HepG2 (cell line): Measurements from ENCODE around the gene INTS15. TPM values are rescaled to one million over a fixed set of nuclear protein-coding genes. Genes with fewer than 3 reads are reported as not detected.

Source experiments
- ATAC-seq: fragments of 200-7000 bp; cut with Tn5 transposase; 3 replicates; pipeline ENCODE4 v1.9.1; 2020; ENCODE audit warnings: mild to moderate bottlenecking, moderate library complexity
- BruUV-seq: library from RNA; stranded (reverse); fragments of 400-500 nt; replicated peaks from 2 replicates; lab custom pipeline; 2021; lab: Mats Ljungman, UMichigan
- CTCF ChIA-PET: fragments of 300-600 bp; formaldehyde crosslinking; extraction: SDS; loops from one replicate; lab custom pipeline; 2021; ENCODE audit warnings: low total read pairs, inconsistent platforms, low intra/inter-chr PET ratio; lab: Yijun Ruan, JAX
- POLR2A ChIA-PET: fragments of 350-600 bp; sonication (Branson Sonifier 250); formaldehyde crosslinking; loops from one replicate; lab custom pipeline; 2020; ENCODE audit warnings: antibody characterized with exemption, inconsistent platforms; lab: Yijun Ruan, JAX
- DNase-seq: peaks from one replicate; pipeline ENCODE4 v3.0.0-alpha.2; 2015; ENCODE audit warnings: low spot score
- FAIRE-seq: peaks from 3 replicates; lab custom pipeline; 2011; peaks lifted over from hg19 to GRCh38; lab: Jason Lieb, UNC
- H2AFZ ChIP-seq: one replicate; pipeline ENCODE4 v1.6.1; 2011; ENCODE audit warnings: low read length, inconsistent platforms
- H3K27ac ChIP-seq: fragments of 300-600 bp; 3 replicates; pipeline ENCODE4 v1.8.0; 2011; ENCODE audit warnings: mixed run types, mild to moderate bottlenecking, mixed read lengths, low read length, inconsistent platforms; ENCODE audit not compliant: insufficient read depth; ENCODE audit errors: extremely low read length
- H3K27me3 ChIP-seq, 2 experiments: fragments of 200-600 bp in 1 of 2; 2 replicates in 1 of 2; 3 replicates in 1 of 2; pipeline versions ENCODE4 v1.6.0 to v1.8.0; 2011; ENCODE audit warnings: low read length in 2 of 2, mild to moderate bottlenecking in 2 of 2, moderate library complexity in 2 of 2, inconsistent platforms in 1 of 2; ENCODE audit not compliant: insufficient read depth in 2 of 2, control insufficient read depth in 1 of 2
- H3K36me3 ChIP-seq, 2 experiments: fragments of 200-600 bp in 1 of 2; replicated peaks in 1 of 2; 2 replicates in 1 of 2; 3 replicates in 1 of 2; pipeline versions ENCODE4 v1.5.1 to v1.8.0; 2011; ENCODE audit warnings: low read length in 2 of 2, inconsistent platforms in 1 of 2; ENCODE audit not compliant: insufficient read depth in 2 of 2, control insufficient read depth in 1 of 2
- H3K4me1 ChIP-seq: 2 replicates; pipeline ENCODE4 v1.5.1; 2012; ENCODE audit warnings: low read length, inconsistent platforms; ENCODE audit not compliant: insufficient read depth
- H3K4me2 ChIP-seq: 2 replicates; pipeline ENCODE4 v1.6.0; 2011; ENCODE audit warnings: low read depth, low read length, inconsistent platforms
- H3K4me3 ChIP-seq, 3 experiments: fragments of 200-600 bp in 1 of 3; sonication (generic), shearing (Covaris generic) in 1 of 3; replicated peaks in 1 of 3; 2 replicates each; pipeline ENCODE4 v1.5.1; 2011 to 2016; ENCODE audit warnings: low read length in 3 of 3, inconsistent platforms in 2 of 3, low read depth in 2 of 3, mild to moderate bottlenecking in 2 of 3, control low read depth in 1 of 3, mixed read lengths in 1 of 3; ENCODE audit not compliant: insufficient read depth in 1 of 3
- H3K79me2 ChIP-seq: one replicate; pipeline ENCODE4 v1.6.1; 2011; ENCODE audit warnings: low read length, inconsistent platforms; ENCODE audit not compliant: insufficient read depth
- H3K9ac ChIP-seq: 2 replicates; pipeline ENCODE4 v1.6.0; 2011; ENCODE audit warnings: mild to moderate bottlenecking, low read depth, low read length, inconsistent platforms; ENCODE audit not compliant: insufficient read depth
- H3K9me3 ChIP-seq: 2 replicates; pipeline ENCODE4 v1.5.1; 2012; ENCODE audit warnings: mild to moderate bottlenecking, low read length
- H4K20me1 ChIP-seq: 2 replicates; pipeline ENCODE4 v1.6.0; 2011; ENCODE audit warnings: inconsistent platforms, mild to moderate bottlenecking, low read length, moderate library complexity; ENCODE audit not compliant: insufficient read depth
- BRD4 ChIP-seq: sonication (generic); formaldehyde crosslinking; IDR thresholded peaks from 2 replicates; pipeline ENCODE4 v1.4.0; 2020; ENCODE audit warnings: missing genetic modification reagents
- CBFB ChIP-seq: sonication (generic); formaldehyde crosslinking; IDR thresholded peaks from 2 replicates; pipeline ENCODE4 v1.4.0; 2020; ENCODE audit warnings: missing genetic modification reagents
- CHD2 ChIP-seq: IDR thresholded peaks from 2 replicates; pipeline ENCODE4 v1.6.1; 2011; ENCODE audit warnings: low read depth, low read length, improper control_type of control experiment
- EP300 ChIP-seq, 3 experiments: sonication (generic) in 1 of 3; formaldehyde crosslinking in 1 of 3; IDR thresholded peaks; 2 replicates each; pipeline versions ENCODE4 v1.5.1 to v1.6.1; 2011 to 2020; ENCODE audit warnings: low read depth in 2 of 3, low read length in 2 of 3, borderline replicate concordance in 1 of 3, improper control_type of control experiment in 1 of 3, mild to moderate bottlenecking in 1 of 3, missing genetic modification reagents in 1 of 3, moderate library complexity in 1 of 3
- FOXA3 ChIP-seq: IDR thresholded peaks from 2 replicates; pipeline ENCODE4 v1.6.1; 2016; ENCODE audit warnings: missing genetic modification reagents, missing compliant biosample characterization
- GATAD2A ChIP-seq: IDR thresholded peaks from 2 replicates; pipeline ENCODE4 v1.6.1; 2016
- HMG20A ChIP-seq: IDR thresholded peaks from 2 replicates; pipeline ENCODE4 v1.6.1; 2016; ENCODE audit warnings: borderline replicate concordance
- HMGXB4 ChIP-seq, 2 experiments: sonication (generic) in 1 of 2; formaldehyde crosslinking in 1 of 2; IDR thresholded peaks; 2 replicates each; pipeline versions ENCODE4 v1.4.0 to v1.6.1; 2018 to 2020; ENCODE audit warnings: missing genetic modification reagents in 2 of 2, borderline replicate concordance in 1 of 2, low read depth in 1 of 2, mild to moderate bottlenecking in 1 of 2, missing biosample characterization in 1 of 2
- HNF4A ChIP-seq: sonication (generic); formaldehyde crosslinking; IDR thresholded peaks from 2 replicates; pipeline ENCODE4 v1.4.0; 2020; ENCODE audit warnings: missing genetic modification reagents
- HNF4G ChIP-seq, 2 experiments: sonication (generic) in 1 of 2; formaldehyde crosslinking in 1 of 2; IDR thresholded peaks; 2 replicates each; pipeline versions ENCODE4 v1.4.0 to v1.6.1; 2011 to 2020; ENCODE audit warnings: borderline replicate concordance in 2 of 2, low read depth in 2 of 2, mild to moderate bottlenecking in 2 of 2, low read length in 1 of 2, missing genetic modification reagents in 1 of 2, moderate library complexity in 1 of 2
- KDM1A ChIP-seq: IDR thresholded peaks from 2 replicates; pipeline ENCODE4 v1.6.1; 2016; ENCODE audit warnings: missing compliant biosample characterization
- MED1 ChIP-seq: sonication (generic); formaldehyde crosslinking; IDR thresholded peaks from 2 replicates; pipeline ENCODE4 v1.4.0; 2020; ENCODE audit warnings: missing genetic modification reagents
- NFRKB ChIP-seq: fragments of 450-650 bp; IDR thresholded peaks from 2 replicates; pipeline ENCODE4 v1.6.1; 2017
- RARA ChIP-seq: IDR thresholded peaks from 2 replicates; pipeline ENCODE4 v1.6.1; 2016; ENCODE audit warnings: missing genetic modification reagents, missing compliant biosample characterization
- SALL1 ChIP-seq: sonication (generic); formaldehyde crosslinking; IDR thresholded peaks from 2 replicates; pipeline ENCODE4 v1.8.0; 2022; ENCODE audit warnings: mild to moderate bottlenecking, missing genetic modification reagents
- SKI ChIP-seq: fragments of 450-650 bp; IDR thresholded peaks from one replicate; pipeline ENCODE4 v1.6.1; 2018; ENCODE audit warnings: mild to moderate bottlenecking; ENCODE audit not compliant: partially characterized antibody
- TCF7 ChIP-seq: sonication (generic); IDR thresholded peaks from 2 replicates; pipeline ENCODE4 v1.6.1; 2016; ENCODE audit warnings: antibody characterized with exemption, low read depth
- TRIM24 ChIP-seq: sonication (generic); formaldehyde crosslinking; IDR thresholded peaks from 2 replicates; pipeline ENCODE4 v1.8.0; 2022; ENCODE audit warnings: mild to moderate bottlenecking, missing genetic modification reagents
- XRCC5 ChIP-seq: fragments of 200-400 bp; formaldehyde crosslinking; optimal IDR thresholded peaks from 2 replicates; pipeline ENCODE3; 2017; ENCODE audit warnings: mild to moderate bottlenecking, low read length
- ZMYM3 ChIP-seq: sonication (generic); formaldehyde crosslinking; IDR thresholded peaks from 2 replicates; pipeline ENCODE4 v1.5.1; 2020; ENCODE audit warnings: mild to moderate bottlenecking, missing genetic modification reagents
- ZNF12 ChIP-seq: sonication (generic); formaldehyde crosslinking; IDR thresholded peaks from 2 replicates; pipeline ENCODE4 v1.5.0; 2020; ENCODE audit warnings: missing genetic modification reagents
- ZNF530 ChIP-seq: sonication (generic); formaldehyde crosslinking; IDR thresholded peaks from 2 replicates; pipeline ENCODE4 v1.5.0; 2020; ENCODE audit warnings: low read depth, mild to moderate bottlenecking, missing genetic modification reagents
- ZNF558 ChIP-seq: sonication (generic); formaldehyde crosslinking; IDR thresholded peaks from 2 replicates; pipeline ENCODE4 v1.9.0; 2022; ENCODE audit warnings: mild to moderate bottlenecking, missing genetic modification reagents, borderline replicate concordance
- ZNF597 ChIP-seq: sonication (generic); formaldehyde crosslinking; IDR thresholded peaks from 2 replicates; pipeline ENCODE4 v1.5.0; 2020; ENCODE audit warnings: missing genetic modification reagents
- ZSCAN25 ChIP-seq: sonication (generic); formaldehyde crosslinking; IDR thresholded peaks from 2 replicates; pipeline ENCODE4 v1.8.0; 2022; ENCODE audit warnings: mild to moderate bottlenecking, missing genetic modification reagents
- WGBS: methylation state at CpG from one replicate; pipeline ENCODE4 v1.1.6; 2017; ENCODE audit warnings: low lambda C conversion rate; 5-methylcytosine and 5-hydroxymethylcytosine counted together
- in situ Hi-C: cut with HindIII; loops from 2 replicates; pipeline ENCODE4 v1.10.0; 2017; ENCODE audit warnings: low pct_unique_long_range_greater_than_20kb; ENCODE audit not compliant: extremely low pct_ligation_motif_present
- intact Hi-C: fragments of 100-400 bp; cut with micrococcal nuclease; formaldehyde crosslinking; loops from one replicate; pipeline ENCODE4 v1.10.0; 2022; ENCODE audit not compliant: unreplicated experiment
- polyA plus RNA-seq, 8 experiments: library from polyadenylated mRNA; depleted of rRNA in 3 of 8; stranded (reverse) in 7 of 8; unstranded in 1 of 8; fragments of >200 nt; fragmentation: Illumina TruSeq in 4 of 8; extraction: Trizol in 4 of 8; gene quantifications; 2 replicates each; pipeline versions ENCODE4 v1.2.1 to v1.2.3, GENCODE V29; 2011 to 2016; ENCODE audit warnings: low read depth in 4 of 8, missing spikeins in 1 of 8, mixed read lengths in 1 of 8; ENCODE audit not compliant: insufficient read depth in 1 of 8
- total RNA-seq, 5 experiments: library from RNA; depleted of rRNA; stranded (reverse); fragments of >200 nt; fragmentation: Illumina TruSeq; extraction: Trizol; gene quantifications; 2 replicates each; pipeline ENCODE4 v1.2.3, GENCODE V29; 2016; ENCODE audit warnings: low read depth in 1 of 5

The INTS15 gene
- total and polyA plus RNA-seq, 2 of the 13 experiments (the other 11 are each of a cell fraction or from before 2014, with no cell fraction given), result 16.3 to 25.7 TPM

GRCh38 chr7:6565655-6566054 is 24.2 kb upstream of the INTS15 start:
- Histone ChIP-seq H2AFZ (no peak overlapping the region), H3K9me3 (no peaks in the 10 kb centered on the region), H3K27me3 (no peaks in the 10 kb centered on the region), H3K27ac (no peak overlapping the region), H3K4me2 (peak overlapping the region; percentile 0; the same call in 1 of the 2 replicates), H3K9ac (no peak overlapping the region), H3K36me3 (no peaks in the 10 kb centered on the region), H3K4me1 (peaks cover 44% of the 10 kb centered on the region), H4K20me1 (no peaks in the 10 kb centered on the region), H3K4me3 (no peak overlapping the region), H3K79me2 (no peaks in the 10 kb centered on the region)
- intact Hi-C loops, result no loop called here
- in situ Hi-C loops, result no loop called here
- WGBS, result 28% methylated on average over 3 of the region's 4 CpGs
- DNase-seq (no peak), ATAC-seq (peak; percentile 61), FAIRE-seq (no peak)
- no TSS peak for BruUV-seq
- ChIA-PET CTCF (no interaction called here), POLR2A (interaction anchor here (0.8 kb wide), 1 partner anchor 13 kb away, joined by 3 read pairs; no protein-coding TSS in a partner anchor)
- TF ChIP-seq TCF7, result peak; percentile 64; the same call in 1 of the 2 replicates
- peak; percentile 21; the same call in 1 of the 2 replicates for TF ChIP-seq ZMYM3 (CRISPR knock-in tag)
- no peak for TF ChIP-seq NFRKB
- no peak for TF ChIP-seq ZSCAN25 (CRISPR knock-in tag)
- TF ChIP-seq XRCC5, result no peak
- peak; percentile 59 for TF ChIP-seq SKI
- TF ChIP-seq CHD2, result no peak
- TF ChIP-seq CBFB, result peak; percentile 83
- no peak for TF ChIP-seq ZNF530 (CRISPR knock-in tag)
- 0 out of 2 replicates have a peak, but pooled peaks have one; percentile 31 for TF ChIP-seq TRIM24
- TF ChIP-seq ZNF558 (CRISPR knock-in tag), result no peak
- peak; percentile 25; the same call in 1 of the 2 replicates for TF ChIP-seq FOXA3 (CRISPR knock-in tag)
- no peak for TF ChIP-seq HMGXB4 (CRISPR knock-in tag; IDR thresholded peaks at IDR 0.05; ENCODE audit: borderline replicate concordance in 1 of 2, low read depth in 1 of 2)
- peak in 1 of 2 experiments; percentile 23; a peak in 1 of 4 replicates for TF ChIP-seq EP300 (IDR thresholded peaks at IDR 0.05; ENCODE audit: low read depth in 2 of 2, low read length in 2 of 2)
- no peak for TF ChIP-seq EP300 (CRISPR knock-in tag; IDR thresholded peaks at IDR 0.05; ENCODE audit: borderline replicate concordance)
- TF ChIP-seq HNF4G (IDR thresholded peaks at IDR 0.05; ENCODE audit: borderline replicate concordance, low read depth, low read length), result 0 out of 2 replicates have a peak, but pooled peaks have one; percentile 13
- TF ChIP-seq HNF4G (CRISPR knock-in tag; IDR thresholded peaks at IDR 0.05; ENCODE audit: borderline replicate concordance, low read depth), result no peak
- TF ChIP-seq SALL1 (CRISPR knock-in tag), result peak; percentile 28; the same call in 1 of the 2 replicates
- peak; percentile 79; the same call in 1 of the 2 replicates for TF ChIP-seq HMG20A (CRISPR knock-in tag)
- peak; percentile 35; the same call in 1 of the 2 replicates for TF ChIP-seq GATAD2A
- TF ChIP-seq ZNF12, result peak; percentile 97
- TF ChIP-seq HNF4A, result peak; percentile 54
- 0 out of 2 replicates have a peak, but pooled peaks have one; percentile 11 for TF ChIP-seq KDM1A (CRISPR knock-in tag)
- no peak for TF ChIP-seq ZNF597 (CRISPR knock-in tag)
- no peak for TF ChIP-seq BRD4 (CRISPR knock-in tag)
- TF ChIP-seq MED1 (CRISPR knock-in tag), result peak; percentile 29; the same call in 1 of the 2 replicates
- peak; percentile 31; the same call in 1 of the 2 replicates for TF ChIP-seq RARA (CRISPR knock-in tag)
